NCI-H128 (cell line): ENCODE results near the gene USP35.

Experiments used
- DNase-seq: peaks from one replicate; lab custom pipeline; 2025; ENCODE audit not compliant: unreplicated experiment; lab: John Stamatoyannopoulos, UW

Gene USP35

GRCh38 chr11:78188286-78189173 is at the start of gene USP35, which contains the start of gene KCTD21:
TSS of gene USP35 (plus strand) at chr11:78188919. CDS start at chr11:78196246, 7,327 bp downstream.
TSS of gene KCTD21 (minus strand) at chr11:78188626. CDS start at chr11:78174554, 14,072 bp downstream.
- DNase-seq, result peak; percentile 99

GRCh38 chr11:78139422-78140391 is 49.0 kb upstream of the USP35 start, which contains the start of gene ALG8:
TSS of gene ALG8 (minus strand) at chr11:78139626. CDS start at chr11:78139588, 38 bp downstream.
- peak; percentile 98 for DNase-seq

GRCh38 chr11:78140392-78141077 is 48.2 kb upstream of the USP35 start:
- no peak for DNase-seq

- no peak for DNase-seq
These were observed 43.2 kb upstream of the USP35 start for GRCh38 chr11:78145511-78146025.

GRCh38 chr11:78147807-78148206 is 40.9 kb upstream of the USP35 start:
- peak; percentile 91 for DNase-seq

- DNase-seq, result no peak
These were observed 39.1 kb upstream of the USP35 start for GRCh38 chr11:78149646-78150045.

GRCh38 chr11:78150346-78150745 is 38.4 kb upstream of the USP35 start:
- DNase-seq, result no peak

GRCh38 chr11:78150754-78151153 is 38.0 kb upstream of the USP35 start:
- DNase-seq, result no peak

GRCh38 chr11:78151804-78152203 is 36.9 kb upstream of the USP35 start:
- DNase-seq, result no peak

- DNase-seq, result no peak
These were observed 32.4 kb upstream of the USP35 start for GRCh38 chr11:78156127-78156844.

GRCh38 chr11:78158987-78159652 is 29.6 kb upstream of the USP35 start:
- no peak for DNase-seq

GRCh38 chr11:78160557-78160956 is 28.2 kb upstream of the USP35 start:
- DNase-seq, result no peak

GRCh38 chr11:78161346-78161745 is 27.4 kb upstream of the USP35 start:
- DNase-seq, result no peak

- DNase-seq, result no peak
These were observed 26.8 kb upstream of the USP35 start for GRCh38 chr11:78161962-78162371.

- no peak for DNase-seq
These were observed 24.9 kb upstream of the USP35 start for GRCh38 chr11:78163828-78164227.

GRCh38 chr11:78164471-78164870 is 24.2 kb upstream of the USP35 start:
- no peak for DNase-seq

- no peak for DNase-seq
These were observed 21.8 kb upstream of the USP35 start for GRCh38 chr11:78166855-78167469.

- DNase-seq, result no peak
These were observed 19.9 kb upstream of the USP35 start for GRCh38 chr11:78168539-78169477.
